Neuronal stem cell (in vitro differentiated cells): Measurements from ENCODE around the gene PTGIS.
"Not testable (repeated sequence)": the region's sequence is repeated elsewhere in the genome, so short reads cannot be mapped to it uniquely, and the experiment has no call there.

Experiments
- DNase-seq: peaks from one replicate; pipeline ENCODE4 v3.0.0-alpha.2; 2013; ENCODE audit warnings: low spot score
- H2AFZ ChIP-seq: one replicate; pipeline ENCODE4 v1.6.1; 2013; ENCODE audit warnings: mild to moderate bottlenecking, low read length, inconsistent platforms
- H2AK5ac ChIP-seq: 2 replicates; pipeline ENCODE4 v1.6.1; 2013; ENCODE audit warnings: low read depth, mild to moderate bottlenecking, inconsistent platforms, low read length, moderate library complexity, mixed read lengths
- H2BK120ac ChIP-seq: 2 replicates; pipeline ENCODE4 v1.6.1; 2013; ENCODE audit warnings: low read depth, mild to moderate bottlenecking, inconsistent platforms, low read length, moderate library complexity, mixed read lengths
- H2BK12ac ChIP-seq: one replicate; pipeline ENCODE4 v1.6.1; 2013; ENCODE audit warnings: low read length, inconsistent platforms
- H2BK15ac ChIP-seq: 2 replicates; pipeline ENCODE4 v1.6.1; 2013; ENCODE audit warnings: mild to moderate bottlenecking, low read length, inconsistent platforms, mixed read lengths
- H2BK5ac ChIP-seq: one replicate; pipeline ENCODE4 v1.6.1; 2013; ENCODE audit warnings: inconsistent platforms, mild to moderate bottlenecking, low read length, moderate library complexity
- H3K14ac ChIP-seq: one replicate; pipeline ENCODE4 v1.6.1; 2013; ENCODE audit warnings: low read length, inconsistent platforms
- H3K18ac ChIP-seq: 2 replicates; pipeline ENCODE4 v1.6.1; 2013; ENCODE audit warnings: low read length, inconsistent platforms
- H3K23ac ChIP-seq: 2 replicates; pipeline ENCODE4 v1.6.1; 2013; ENCODE audit warnings: low read depth, mild to moderate bottlenecking, mixed read lengths, low read length, inconsistent platforms; ENCODE audit not compliant: poor library complexity
- H3K27ac ChIP-seq: replicated peaks from 3 replicates; pipeline ENCODE4 v1.5.1; 2013; ENCODE audit warnings: low read length, inconsistent platforms
- H3K27me3 ChIP-seq, 3 experiments: 2 replicates each; pipeline ENCODE4 v1.6.1; 2013; ENCODE audit warnings: low read length in 3 of 3, mild to moderate bottlenecking in 2 of 3, inconsistent platforms in 1 of 3, low read depth in 1 of 3, mixed read lengths in 1 of 3, moderate library complexity in 1 of 3; ENCODE audit not compliant: control insufficient read depth in 3 of 3, insufficient read depth in 3 of 3
- H3K36me3 ChIP-seq, 2 donors: replicated peaks in 1 of 2; 2 replicates each; pipeline ENCODE4 v1.6.1; 2013; ENCODE audit warnings: low read length in 2 of 2; ENCODE audit not compliant: control insufficient read depth in 2 of 2, insufficient read depth in 2 of 2
- H3K4ac ChIP-seq: 2 replicates; pipeline ENCODE4 v1.6.1; 2013; ENCODE audit warnings: inconsistent platforms, mild to moderate bottlenecking, low read length, moderate library complexity
- H3K4me1 ChIP-seq, 2 donors: 1 replicate in 1 of 2; 2 replicates in 1 of 2; pipeline ENCODE4 v1.6.1; 2013; ENCODE audit warnings: low read length in 2 of 2, low read depth in 1 of 2; ENCODE audit not compliant: control insufficient read depth in 2 of 2, insufficient read depth in 1 of 2
- H3K4me2 ChIP-seq: one replicate; pipeline ENCODE4 v1.6.1; 2013; ENCODE audit warnings: mild to moderate bottlenecking, low read length, inconsistent platforms; ENCODE audit not compliant: insufficient read depth, poor library complexity, severe bottlenecking
- H3K4me3 ChIP-seq, 2 donors: 2 replicates each; pipeline ENCODE4 v1.5.1; 2013; ENCODE audit warnings: low read length in 2 of 2, mild to moderate bottlenecking in 2 of 2, inconsistent platforms in 1 of 2, moderate library complexity in 1 of 2
- H3K79me1 ChIP-seq: one replicate; pipeline ENCODE4 v1.6.1; 2013; ENCODE audit warnings: low read depth, mild to moderate bottlenecking, inconsistent platforms, low read length, moderate library complexity
- H3K9ac ChIP-seq: one replicate; pipeline ENCODE4 v1.6.1; 2013; ENCODE audit warnings: mild to moderate bottlenecking, low read depth, low read length, inconsistent platforms; ENCODE audit not compliant: poor library complexity
- H3K9me3 ChIP-seq, 2 donors: replicated peaks in 1 of 2; 2 replicates each; pipeline versions ENCODE3 to v1.6.1; 2013; ENCODE audit warnings: low read length in 2 of 2, mild to moderate bottlenecking in 2 of 2, inconsistent platforms in 1 of 2, low read depth in 1 of 2, mixed read lengths in 1 of 2, moderate library complexity in 1 of 2; ENCODE audit not compliant: control insufficient read depth in 2 of 2, insufficient read depth in 1 of 2
- H4K8ac ChIP-seq: one replicate; pipeline ENCODE4 v1.6.1; 2013; ENCODE audit warnings: low read depth, mild to moderate bottlenecking, inconsistent platforms, low read length, moderate library complexity
- H4K91ac ChIP-seq: one replicate; pipeline ENCODE4 v1.6.1; 2013; ENCODE audit warnings: low read length, low read depth, mild to moderate bottlenecking, inconsistent platforms; ENCODE audit not compliant: poor library complexity
- WGBS, 2 donors: extraction: QIAGEN DNeasy Blood & Tissue Kit; methylation state at CpG; one replicate each; pipeline ENCODE4 v1.1.7; 2013; ENCODE audit warnings: missing lambda C conversion rate in 2 of 2, mixed read lengths in 1 of 2; ENCODE audit not compliant: insufficient read length in 2 of 2, insufficient replicate concordance in 1 of 2; ENCODE audit errors: extremely low coverage in 2 of 2; 5-methylcytosine and 5-hydroxymethylcytosine counted together

PTGIS gene

DNA sequence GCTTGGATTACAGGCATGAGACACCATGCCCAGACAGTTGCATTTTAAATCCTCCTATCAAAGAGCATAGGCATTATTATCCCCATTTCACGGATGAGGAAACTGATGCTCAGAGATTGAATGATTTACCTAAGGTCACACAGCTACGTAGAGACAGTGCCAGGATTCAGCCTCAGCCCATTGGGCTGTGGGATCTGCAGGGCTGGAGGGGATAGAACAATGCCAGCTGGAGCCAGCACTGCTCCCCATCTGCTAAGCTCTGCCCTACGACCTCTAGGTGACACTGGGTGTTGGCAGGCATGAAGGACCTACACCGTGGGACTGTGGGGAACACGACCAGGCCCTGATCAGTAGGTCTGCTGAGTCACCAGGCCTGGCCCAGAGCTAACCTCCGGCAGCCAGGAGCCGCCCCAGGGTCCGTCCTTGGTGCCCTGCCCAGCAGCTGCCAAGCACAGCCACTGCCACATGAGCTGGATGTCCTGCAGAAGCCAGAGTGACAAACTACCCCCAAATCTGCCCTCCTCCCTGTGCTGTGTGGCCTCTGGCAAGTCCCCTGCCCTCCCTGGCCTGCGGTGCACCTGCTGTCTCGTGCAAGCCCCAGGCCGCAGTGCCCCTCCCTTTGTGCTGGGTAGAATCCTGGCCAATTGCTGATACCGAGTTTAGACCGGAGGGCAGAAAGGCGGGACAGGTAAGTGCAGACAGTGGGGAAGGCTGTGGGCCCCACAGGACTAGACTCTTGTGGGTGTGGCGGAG lies 47.6 kb upstream of the PTGIS start:
- H3K79me1 ChIP-seq: no peaks in the 10 kb centered on the region
- DNase-seq: no peak
- no peak overlapping the region for H3K27ac ChIP-seq
- no peak overlapping the region for H4K8ac ChIP-seq
- H3K9me3 ChIP-seq: no peaks in the 10 kb centered on the region
- no peak overlapping the region for H3K4ac ChIP-seq
- H2BK120ac ChIP-seq: peak overlapping the region; percentile 44
- no peak overlapping the region for H3K23ac ChIP-seq
- H4K91ac ChIP-seq: peak overlapping the region; percentile 40
- H2BK5ac ChIP-seq: no peak overlapping the region
- H2AK5ac ChIP-seq: peak overlapping the region; percentile 47
- H3K4me3 ChIP-seq: no peak overlapping the region
- peak overlapping the region; percentile 13 for H3K9ac ChIP-seq
- H3K18ac ChIP-seq: peak overlapping the region; percentile 51
- H3K27me3 ChIP-seq: no peaks in the 10 kb centered on the region
- peak overlapping the region; percentile 39 for H3K14ac ChIP-seq
- H3K36me3 ChIP-seq: no peaks in the 10 kb centered on the region
- peaks cover 5 to 7% of the 10 kb centered on the region in 2 donors for H3K4me1 ChIP-seq
- H2BK12ac ChIP-seq: no peak overlapping the region
- no peak overlapping the region for H3K4me2 ChIP-seq
- peak overlapping the region; percentile 95 for H2BK15ac ChIP-seq
- WGBS, 2 donors: no CpG with 5 or more reads among the region's 15 CpGs
- H2AFZ ChIP-seq: no peak overlapping the region

DNA sequence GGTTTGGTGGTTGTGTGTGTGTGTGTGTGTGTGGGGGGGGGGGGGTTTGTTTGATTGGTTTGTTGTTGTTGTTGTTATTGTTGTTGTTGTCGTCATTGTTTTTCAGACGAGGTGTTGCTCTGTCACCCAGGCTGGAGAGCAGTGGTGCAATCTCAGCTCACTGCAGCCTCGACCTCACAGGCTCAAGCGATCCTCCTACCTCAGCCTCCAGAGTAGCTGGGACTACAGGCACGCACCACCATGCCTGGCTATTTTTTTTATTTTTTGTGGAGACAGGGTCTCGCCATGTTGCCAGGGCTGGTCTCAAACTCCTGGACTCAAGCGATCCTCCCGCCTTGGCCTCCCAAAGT lies 47.1 kb upstream of the PTGIS start:
- not testable (repeated sequence) for H2BK120ac ChIP-seq, H3K4me1 ChIP-seq, H3K9me3 ChIP-seq, H3K4me2 ChIP-seq, H3K36me3 ChIP-seq, H3K79me1 ChIP-seq, H2AFZ ChIP-seq, H3K27ac ChIP-seq, H3K4ac ChIP-seq, H2AK5ac ChIP-seq, H4K91ac ChIP-seq, DNase-seq, H3K27me3 ChIP-seq, H3K9ac ChIP-seq, H3K14ac ChIP-seq, H2BK5ac ChIP-seq, H3K4me3 ChIP-seq, H2BK12ac ChIP-seq, H3K18ac ChIP-seq, H3K23ac ChIP-seq, H2BK15ac ChIP-seq, H4K8ac ChIP-seq
- WGBS, 2 donors: no CpG with 5 or more reads among the region's 8 CpGs

DNA sequence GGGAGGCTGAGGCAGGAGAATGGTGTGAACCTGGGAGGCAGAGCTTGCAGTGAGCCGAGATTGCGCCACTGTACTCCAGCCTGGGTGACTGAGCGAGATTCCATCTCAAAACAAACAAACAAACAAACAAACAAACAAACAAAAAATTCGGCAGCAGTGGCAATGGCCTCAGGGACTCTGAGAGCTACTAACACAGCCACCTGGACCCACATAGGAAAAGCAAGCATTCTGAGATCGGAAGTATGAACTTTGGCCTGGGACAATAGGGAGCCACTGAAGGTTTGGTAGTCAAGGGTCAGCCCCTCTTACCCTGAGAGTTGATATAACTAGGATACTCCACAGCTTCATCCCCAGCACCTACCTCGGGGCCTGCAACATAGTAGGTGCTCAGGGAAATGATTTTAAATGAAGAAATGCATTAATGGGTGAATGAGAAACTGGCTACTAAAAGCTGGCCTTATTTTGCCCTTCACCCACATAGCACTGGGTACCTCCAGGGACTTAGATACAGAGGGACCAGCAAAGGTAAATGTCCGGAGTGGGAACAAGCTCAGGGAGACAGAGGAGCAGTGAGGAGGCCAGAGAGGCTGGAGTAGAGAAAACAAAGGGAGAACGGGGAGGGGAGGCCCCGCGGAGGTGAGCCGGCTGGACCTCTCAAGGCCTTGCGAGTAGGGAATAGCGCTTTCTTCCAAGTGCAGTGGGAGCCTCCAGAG lies 46.6 kb upstream of the PTGIS start:
- peaks cover 0 to 2% (median 0%) of the 10 kb centered on the region in 3 experiments for H3K27me3 ChIP-seq
- no peaks in the 10 kb centered on the region for H3K79me1 ChIP-seq
- H2AFZ ChIP-seq: no peak overlapping the region
- H3K27ac ChIP-seq: no peak overlapping the region
- no peaks in the 10 kb centered on the region for H3K36me3 ChIP-seq
- H3K4me1 ChIP-seq: peaks cover 5% of the 10 kb centered on the region in 2 donors
- no peak overlapping the region for H2BK12ac ChIP-seq
- H2BK15ac ChIP-seq: no peak overlapping the region
- WGBS, 2 donors: no CpG with 5 or more reads among the region's 13 CpGs
- no peak overlapping the region for H2BK120ac ChIP-seq
- H3K4ac ChIP-seq: no peak overlapping the region
- no peak overlapping the region for H3K23ac ChIP-seq
- H3K4me3 ChIP-seq: no peak overlapping the region
- no peak overlapping the region for H2BK5ac ChIP-seq
- H3K14ac ChIP-seq: no peak overlapping the region
- H3K4me2 ChIP-seq: no peak overlapping the region
- DNase-seq: no peak
- no peak overlapping the region for H3K18ac ChIP-seq
- no peaks in the 10 kb centered on the region for H3K9me3 ChIP-seq
- H2AK5ac ChIP-seq: no peak overlapping the region
- no peak overlapping the region for H3K9ac ChIP-seq
- H4K8ac ChIP-seq: no peak overlapping the region
- no peak overlapping the region for H4K91ac ChIP-seq

DNA sequence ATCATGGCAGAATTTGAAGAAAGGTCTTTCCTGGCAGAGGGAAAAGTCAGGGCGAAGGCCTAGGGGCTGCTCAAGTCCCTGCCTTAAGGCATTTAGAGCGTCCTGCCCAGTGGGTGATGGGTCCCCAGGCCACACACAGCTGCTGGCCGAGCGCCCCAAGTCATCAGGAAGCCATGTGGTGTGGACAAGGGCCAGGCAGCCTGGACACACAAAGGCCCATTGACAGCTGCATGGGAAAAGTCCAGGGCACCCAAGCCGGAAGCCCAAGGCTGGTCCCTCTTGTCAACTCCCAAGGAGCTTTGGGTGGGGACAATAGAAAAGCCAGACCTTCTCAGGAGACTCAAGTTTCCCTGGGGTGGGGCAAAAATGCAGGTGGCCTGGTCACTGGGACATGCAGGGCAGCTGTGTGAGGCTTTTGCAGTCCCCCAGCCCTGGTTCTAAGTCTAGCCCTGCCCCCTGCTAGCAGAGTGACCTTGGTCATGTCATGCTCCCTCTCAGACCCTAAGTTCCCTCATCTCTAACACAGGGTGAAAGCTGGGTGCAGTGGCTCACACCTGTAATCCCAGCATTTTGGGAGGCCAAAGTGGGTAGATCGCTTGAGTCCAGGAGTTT lies 44.3 kb upstream of the PTGIS start:
- no peak overlapping the region for H3K4ac ChIP-seq
- H3K4me2 ChIP-seq: no peak overlapping the region
- H3K27ac ChIP-seq: no peak overlapping the region
- no peak overlapping the region for H2BK5ac ChIP-seq
- no peak overlapping the region for H3K18ac ChIP-seq
- H2BK15ac ChIP-seq: no peak overlapping the region
- H3K9ac ChIP-seq: no peak overlapping the region
- no peaks in the 10 kb centered on the region for H3K79me1 ChIP-seq
- H4K91ac ChIP-seq: no peak overlapping the region
- no peak overlapping the region for H4K8ac ChIP-seq
- no peak overlapping the region for H2BK120ac ChIP-seq
- DNase-seq: no peak
- WGBS, 2 donors: no CpG with 5 or more reads among the region's 6 CpGs
- no peak overlapping the region for H2BK12ac ChIP-seq
- H3K4me1 ChIP-seq: peaks cover 5 to 6% of the 10 kb centered on the region in 2 donors
- peak overlapping the region; percentile 0 for H2AK5ac ChIP-seq
- H3K14ac ChIP-seq: no peak overlapping the region
- H3K27me3 ChIP-seq: peaks cover 0 to 9% (median 4%) of the 10 kb centered on the region in 3 experiments
- no peak overlapping the region for H3K23ac ChIP-seq
- no peaks in the 10 kb centered on the region for H3K9me3 ChIP-seq
- no peak overlapping the region for H2AFZ ChIP-seq
- no peak overlapping the region for H3K4me3 ChIP-seq
- H3K36me3 ChIP-seq: no peaks in the 10 kb centered on the region
